GM12801 (cell line): Measurements from ENCODE around the gene EXT2.

ENCODE experiments used
- CTCF ChIP-seq: IDR thresholded peaks from one replicate; pipeline ENCODE4 v1.5.1; 2011; ENCODE audit warnings: control low read depth; ENCODE audit not compliant: insufficient read length; ENCODE audit errors: extremely low read depth

The EXT2 gene

DNA sequence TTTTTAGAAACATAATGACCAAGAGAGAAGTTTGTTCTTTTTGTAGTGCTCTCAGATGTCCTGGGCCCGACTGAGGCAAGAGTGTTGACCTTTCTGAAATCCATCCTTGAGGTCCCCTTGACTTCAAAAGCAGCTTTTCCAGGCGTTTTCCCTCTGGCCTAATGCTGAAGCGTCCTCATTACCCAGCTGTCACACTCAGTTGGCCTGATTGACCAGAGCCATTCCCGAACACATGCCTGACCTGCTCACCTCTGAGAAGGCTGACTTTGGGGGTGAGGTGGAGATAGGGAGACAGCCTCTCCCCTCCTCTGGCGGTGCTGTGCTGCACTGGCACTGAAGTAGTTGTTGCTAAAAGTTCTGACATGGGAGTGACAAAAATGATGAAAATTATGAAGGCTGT is 147.6 kb downstream of the EXT2 start:
- TF ChIP-seq CTCF, result no peak

DNA sequence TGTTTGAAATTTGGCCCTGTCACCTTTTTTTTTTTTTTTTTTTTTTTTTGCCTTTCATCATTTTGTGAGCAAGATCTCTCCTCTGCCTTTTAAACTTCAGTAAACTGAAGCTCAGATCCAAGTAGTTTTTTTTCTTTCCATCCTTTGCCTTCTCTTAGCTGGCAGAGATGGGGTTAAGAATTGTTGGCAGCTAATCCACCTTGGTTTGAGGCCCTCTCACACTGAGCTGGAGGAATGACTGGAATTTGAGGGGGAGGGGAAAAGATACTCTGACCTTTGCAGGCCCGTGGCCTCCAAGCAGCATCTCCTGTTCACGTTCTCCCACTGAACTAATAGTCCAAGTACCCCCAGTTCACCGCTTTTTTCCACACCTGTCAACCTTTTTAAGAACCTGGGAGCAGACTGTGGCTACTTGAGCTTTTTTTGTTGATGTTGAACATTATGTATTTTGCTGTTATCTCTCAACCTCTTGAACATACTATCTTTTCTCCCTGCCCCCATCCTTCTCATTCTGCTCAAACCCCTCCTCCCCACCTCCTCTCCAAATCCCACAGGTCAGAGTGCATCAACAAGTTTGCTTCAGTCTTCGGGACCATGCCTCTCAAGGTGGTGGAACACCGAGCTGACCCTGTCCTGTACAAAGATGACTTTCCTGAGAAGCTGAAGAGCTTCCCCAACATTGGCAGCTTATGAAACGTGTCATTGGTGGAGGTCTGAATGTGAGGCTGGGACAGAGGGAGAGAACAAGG is 148.3 kb downstream of the EXT2 start:
- no peak for TF ChIP-seq CTCF

- TF ChIP-seq CTCF, result no peak
These were observed 149.3 kb downstream of the EXT2 start for GRCh38 chr11:44244639-44245310.

DNA sequence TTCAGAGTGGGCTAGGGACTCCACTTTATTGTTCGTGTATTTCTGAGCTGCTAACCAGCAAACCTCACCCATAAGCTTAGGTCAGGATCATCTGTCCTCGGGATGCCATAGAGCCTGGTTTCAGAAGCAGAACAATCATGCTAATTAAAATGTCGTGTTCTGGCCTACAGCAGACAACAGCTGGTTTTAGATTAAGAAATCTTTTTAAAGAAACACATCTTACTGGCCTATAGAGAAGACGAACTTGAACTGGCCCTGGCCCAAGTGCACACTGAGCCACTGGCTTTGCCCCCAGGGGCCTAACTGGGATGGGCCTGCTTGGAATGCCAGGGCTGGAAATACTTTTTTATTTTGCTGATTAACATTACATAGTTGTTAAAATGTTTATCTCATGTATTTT is 151.2 kb downstream of the EXT2 start:
- no peak for TF ChIP-seq CTCF

DNA sequence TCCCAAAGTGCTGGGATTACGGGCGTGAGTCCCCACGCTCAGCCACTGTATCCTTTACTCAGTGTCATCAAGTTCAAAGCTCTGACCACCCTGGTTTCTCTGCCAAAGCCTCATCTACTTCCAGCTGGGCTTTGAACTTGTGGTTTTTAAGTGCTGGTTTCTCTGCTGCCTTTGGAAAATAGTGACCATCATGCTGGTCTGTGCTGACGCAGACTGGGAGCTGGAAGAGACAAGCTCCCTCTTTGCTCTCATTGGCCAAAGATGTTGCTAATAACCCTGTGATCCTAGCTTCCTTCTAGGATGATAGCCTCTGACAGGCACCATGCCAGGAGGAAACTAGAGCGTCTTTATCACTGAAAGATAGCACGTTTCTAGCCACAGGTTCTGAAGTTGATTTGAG is 152.0 kb downstream of the EXT2 start:
- no peak for TF ChIP-seq CTCF

GRCh38 chr11:44248109-44248508 is 152.6 kb downstream of the EXT2 start:
- no peak for TF ChIP-seq CTCF

- no peak for TF ChIP-seq CTCF
These were observed 154.9 kb downstream of the EXT2 start for GRCh38 chr11:44250421-44250820.
